Measurements from ENCODE around the gene SLC13A5.

GRCh38 chr17:6641247-6641863, 71.8 kb downstream of the SLC13A5 start:
- TF ChIP-seq POLR2A (IDR thresholded peaks at IDR 0.05; ENCODE audit: low read length) (no peak), GATA1 (IDR thresholded peaks at IDR 0.05; ENCODE audit: low read depth, low read length) (no peak)

Measured in erythroblast (primary cell).